Measurements from ENCODE around the gene TSPAN10.

The TSPAN10 gene

DNA sequence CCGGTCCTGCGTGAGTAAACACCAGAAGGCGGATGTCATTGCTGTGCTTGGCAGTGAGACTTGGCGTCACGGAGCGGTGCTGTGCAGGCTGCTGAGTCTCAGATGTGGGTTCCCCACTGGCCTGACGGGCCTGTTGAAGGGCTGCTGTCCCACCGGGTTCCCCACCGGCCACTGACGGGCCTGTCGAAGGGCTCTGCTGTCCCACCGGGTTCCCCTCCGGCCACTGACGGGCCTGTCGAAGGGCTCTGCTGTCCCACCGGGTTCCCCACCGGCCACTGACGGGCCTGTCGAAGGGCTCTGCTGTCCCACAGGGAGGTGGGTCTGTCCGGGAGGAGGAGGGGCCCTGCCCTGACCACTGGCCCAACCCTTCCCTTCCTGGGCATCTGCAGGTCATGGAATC lies 49.6 kb downstream of the TSPAN10 start:
- TF ChIP-seq, protein P1, sequence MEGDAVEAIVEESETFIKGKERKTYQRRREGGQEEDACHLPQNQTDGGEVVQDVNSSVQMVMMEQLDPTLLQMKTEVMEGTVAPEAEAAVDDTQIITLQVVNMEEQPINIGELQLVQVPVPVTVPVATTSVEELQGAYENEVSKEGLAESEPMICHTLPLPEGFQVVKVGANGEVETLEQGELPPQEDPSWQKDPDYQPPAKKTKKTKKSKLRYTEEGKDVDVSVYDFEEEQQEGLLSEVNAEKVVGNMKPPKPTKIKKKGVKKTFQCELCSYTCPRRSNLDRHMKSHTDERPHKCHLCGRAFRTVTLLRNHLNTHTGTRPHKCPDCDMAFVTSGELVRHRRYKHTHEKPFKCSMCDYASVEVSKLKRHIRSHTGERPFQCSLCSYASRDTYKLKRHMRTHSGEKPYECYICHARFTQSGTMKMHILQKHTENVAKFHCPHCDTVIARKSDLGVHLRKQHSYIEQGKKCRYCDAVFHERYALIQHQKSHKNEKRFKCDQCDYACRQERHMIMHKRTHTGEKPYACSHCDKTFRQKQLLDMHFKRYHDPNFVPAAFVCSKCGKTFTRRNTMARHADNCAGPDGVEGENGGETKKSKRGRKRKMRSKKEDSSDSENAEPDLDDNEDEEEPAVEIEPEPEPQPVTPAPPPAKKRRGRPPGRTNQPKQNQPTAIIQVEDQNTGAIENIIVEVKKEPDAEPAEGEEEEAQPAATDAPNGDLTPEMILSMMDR (IDR thresholded peaks at IDR 0.05; ENCODE audit: borderline replicate concordance, insufficient read depth, low read depth, low read length), result no peak

DNA sequence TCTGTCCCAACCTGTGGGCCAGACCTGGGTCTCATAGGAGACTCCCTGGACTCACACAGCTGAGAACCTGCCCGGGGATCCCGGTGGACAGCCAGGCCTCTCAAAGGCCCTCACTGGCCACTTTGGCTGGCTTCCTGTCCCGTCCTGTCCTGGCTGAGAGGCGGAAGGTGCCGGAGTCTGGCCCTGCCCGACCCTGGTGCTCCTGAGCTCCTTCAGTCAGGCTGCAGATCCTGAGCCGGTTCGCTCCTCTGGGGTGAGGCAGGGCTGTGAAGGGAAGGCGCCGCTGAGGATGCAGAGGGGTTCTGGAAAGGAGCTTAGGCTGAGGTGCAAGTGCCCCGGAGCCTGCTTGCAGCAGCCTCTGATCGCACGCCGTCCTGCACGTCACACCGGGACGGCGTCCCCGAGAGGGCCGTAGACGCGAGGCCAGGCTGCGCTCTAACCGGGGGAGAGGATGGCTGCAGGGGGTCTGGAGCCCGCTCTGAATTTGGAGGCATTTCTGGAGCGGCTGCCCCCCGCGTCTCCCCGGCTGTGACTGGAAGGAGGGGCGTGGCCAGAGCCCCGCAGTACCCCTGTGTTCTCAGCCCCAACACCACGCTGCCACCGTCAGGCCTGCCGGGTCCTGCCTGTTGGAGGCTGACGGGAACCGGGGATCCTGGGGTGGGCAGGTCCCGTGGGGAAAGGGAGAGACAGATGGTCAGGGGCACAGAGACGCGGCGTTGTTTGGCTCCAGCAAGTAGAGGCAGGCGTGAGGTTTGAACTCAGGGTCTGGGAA lies 51.0 kb downstream of the TSPAN10 start:
- no peak overlapping the region for H3K4me3 ChIP-seq (ENCODE audit: low read depth, low read length)
- TF ChIP-seq, protein P1 (IDR thresholded peaks at IDR 0.05; ENCODE audit: borderline replicate concordance, insufficient read depth, low read depth, low read length), result no peak

More for the DNA sequence above, 49.6 kb downstream of the TSPAN10 start:
- H3K4me3 ChIP-seq (ENCODE audit: low read depth, low read length), result no peak overlapping the region

DNA sequence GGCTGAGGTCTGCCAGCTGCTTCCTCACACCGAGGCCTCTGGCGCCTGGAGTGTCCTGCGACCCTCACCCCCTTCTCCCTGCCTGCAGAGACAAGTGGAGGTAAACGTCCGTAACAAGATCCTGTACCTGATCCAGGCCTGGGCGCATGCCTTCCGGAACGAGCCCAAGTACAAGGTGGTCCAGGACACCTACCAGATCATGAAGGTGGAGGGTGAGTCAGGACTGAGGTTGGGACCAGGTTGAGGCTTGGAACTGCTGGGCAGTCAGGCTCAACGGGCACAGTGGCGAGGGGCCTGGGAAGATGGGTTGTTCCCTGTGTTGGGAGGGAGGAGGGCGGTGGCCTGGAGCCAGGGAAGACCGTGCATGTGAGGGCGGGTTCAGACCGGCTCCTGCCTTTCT lies 51.6 kb downstream of the TSPAN10 start:
- no peak overlapping the region for H3K4me3 ChIP-seq (ENCODE audit: low read depth, low read length)
- TF ChIP-seq, protein P1 (IDR thresholded peaks at IDR 0.05; ENCODE audit: borderline replicate concordance, insufficient read depth, low read depth, low read length), result no peak

DNA sequence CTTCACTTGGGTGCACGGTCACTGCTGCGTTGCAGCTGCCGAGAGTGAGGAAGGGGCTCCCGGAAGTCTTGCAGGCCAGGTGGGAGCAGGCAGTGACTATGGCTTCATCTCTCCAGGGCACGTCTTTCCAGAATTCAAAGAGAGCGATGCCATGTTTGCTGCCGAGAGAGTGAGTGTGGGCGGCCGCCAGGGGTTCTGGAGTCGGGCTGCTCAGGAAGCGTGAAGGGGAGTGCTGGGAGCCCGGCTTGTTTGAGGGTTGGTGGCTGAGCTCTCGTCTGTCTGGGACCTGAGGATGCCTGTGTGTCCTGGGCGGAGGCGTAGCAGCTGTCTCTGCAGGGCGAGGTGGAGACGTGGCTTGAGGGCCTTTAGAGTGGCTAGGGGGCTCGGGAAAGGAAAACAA lies 53.1 kb downstream of the TSPAN10 start:
- H3K4me3 ChIP-seq (ENCODE audit: low read depth, low read length), result no peak overlapping the region
- TF ChIP-seq, protein P1 (IDR thresholded peaks at IDR 0.05; ENCODE audit: borderline replicate concordance, insufficient read depth, low read depth, low read length), result no peak

DNA sequence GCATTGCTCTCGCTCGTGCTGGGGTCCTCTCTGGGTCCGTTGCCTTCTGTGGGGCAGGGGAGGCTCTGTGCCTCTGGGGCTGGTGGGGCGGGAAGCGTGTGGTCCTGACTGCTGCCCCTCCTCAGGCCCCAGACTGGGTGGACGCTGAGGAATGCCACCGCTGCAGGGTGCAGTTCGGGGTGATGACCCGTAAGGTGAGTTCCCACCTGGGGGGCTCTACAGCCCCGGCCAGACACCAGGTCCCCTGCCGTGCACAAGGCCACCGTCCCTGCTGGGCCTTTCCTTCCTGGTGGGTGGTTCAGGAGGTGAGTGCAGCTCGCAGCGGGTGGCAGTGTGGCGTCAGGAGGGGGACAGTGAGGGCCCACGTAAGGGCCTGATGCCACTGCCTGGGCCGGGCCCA lies 53.6 kb downstream of the TSPAN10 start:
- TF ChIP-seq, protein P1 (IDR thresholded peaks at IDR 0.05; ENCODE audit: borderline replicate concordance, insufficient read depth, low read depth, low read length), result no peak
- H3K4me3 ChIP-seq (ENCODE audit: low read depth, low read length), result no peak overlapping the region

DNA sequence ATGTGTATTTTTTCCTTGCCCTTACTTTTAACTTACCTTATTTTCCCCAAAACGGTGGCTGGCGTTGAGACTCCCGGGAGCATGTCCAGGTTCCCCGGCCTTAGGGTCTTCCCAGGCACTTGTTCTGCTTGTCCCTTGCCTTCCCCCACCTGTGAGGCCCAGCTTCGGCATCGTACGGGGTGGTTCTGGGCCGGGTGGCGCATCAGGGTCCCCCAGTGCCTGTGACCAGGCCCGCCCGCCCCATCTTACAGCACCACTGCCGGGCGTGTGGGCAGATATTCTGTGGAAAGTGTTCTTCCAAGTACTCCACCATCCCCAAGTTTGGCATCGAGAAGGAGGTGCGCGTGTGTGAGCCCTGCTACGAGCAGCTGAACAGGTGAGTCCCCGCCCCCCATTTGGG lies 54.2 kb downstream of the TSPAN10 start:
- TF ChIP-seq, protein P1 (IDR thresholded peaks at IDR 0.05; ENCODE audit: borderline replicate concordance, insufficient read depth, low read depth, low read length), result no peak
- no peak overlapping the region for H3K4me3 ChIP-seq (ENCODE audit: low read depth, low read length)

DNA sequence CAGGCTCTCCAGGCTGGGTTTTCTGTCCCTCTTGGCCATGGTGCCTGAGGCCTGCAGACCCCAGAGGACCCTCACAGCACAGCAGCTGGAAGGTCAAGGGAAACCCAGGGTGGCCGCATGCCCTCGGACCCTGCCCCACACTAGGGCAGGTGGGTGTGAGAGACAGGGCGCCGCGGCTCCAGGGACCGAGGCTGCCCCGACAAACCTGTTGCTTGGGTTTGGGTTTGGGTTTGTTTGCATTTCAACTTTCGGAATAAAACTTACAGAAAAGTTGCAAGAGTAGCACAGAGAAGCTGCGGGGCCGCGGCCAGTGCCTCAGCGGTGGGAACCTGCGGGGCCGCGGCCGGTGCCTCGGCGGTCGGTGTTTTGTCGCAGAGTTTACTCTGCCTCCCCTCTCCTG lies 54.6 kb downstream of the TSPAN10 start:
- H3K4me3 ChIP-seq (ENCODE audit: low read depth, low read length), result no peak overlapping the region
- TF ChIP-seq, protein P1 (IDR thresholded peaks at IDR 0.05; ENCODE audit: borderline replicate concordance, insufficient read depth, low read depth, low read length), result no peak
